ENCODE results near the gene ZNF678. TPM values are rescaled to one million over a fixed set of nuclear protein-coding genes. Genes with fewer than 3 reads are reported as not detected.
"Not testable (repeated sequence)": the region's sequence is repeated elsewhere in the genome, so short reads cannot be mapped to it uniquely, and the experiment has no call there.

Gene ZNF678
- total and polyA plus RNA-seq, 4 donors = 9.5 to 55.2 (median 22.6) TPM

DNA sequence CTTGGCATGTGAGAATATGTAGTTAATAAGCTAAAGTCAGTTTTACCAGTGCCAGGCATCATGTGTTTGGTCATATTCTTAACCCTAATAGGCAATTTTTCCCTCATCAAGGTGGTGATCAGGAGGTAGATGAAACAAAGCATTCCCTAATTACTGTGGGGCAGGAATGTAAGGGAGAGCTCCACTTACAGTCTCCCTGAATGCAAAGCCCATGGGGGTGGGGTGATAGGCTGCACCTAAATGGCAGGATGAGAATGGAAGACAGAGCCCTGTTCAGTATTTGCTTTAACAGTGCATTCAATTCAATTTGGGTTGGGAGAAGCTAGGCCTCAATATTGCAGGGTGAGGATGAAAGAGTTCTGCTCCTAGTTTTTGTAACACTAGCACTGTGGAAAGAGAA, 23.4 kb downstream of the ZNF678 start:
- DNase-seq (ENCODE audit: low read depth in 4 of 6, low spot score in 6 of 6) = no peak
- Histone ChIP-seq H3K4me1 (ENCODE audit: control insufficient read depth, insufficient read depth, low read length) (no peaks in the 10 kb centered on the region), H3K27me3 (ENCODE audit: control insufficient read depth, insufficient read depth, low read length) (no peaks in the 10 kb centered on the region), H3K9me3 (ENCODE audit: control insufficient read depth, insufficient read depth, low read length) (peaks cover 5% of the 10 kb centered on the region), H3K27ac (ENCODE audit: low read depth, low read length) (no peak overlapping the region), H3K4me3 (ENCODE audit: low read depth, low read length) (no peak overlapping the region), H3K36me3 (ENCODE audit: control insufficient read depth, insufficient read depth, low read length) (no peaks in the 10 kb centered on the region)

- Histone ChIP-seq H3K36me3 (ENCODE audit: control insufficient read depth, insufficient read depth, low read length) (no peaks in the 10 kb centered on the region), H3K4me1 (ENCODE audit: control insufficient read depth, insufficient read depth, low read length) (no peaks in the 10 kb centered on the region), H3K27me3 (ENCODE audit: control insufficient read depth, insufficient read depth, low read length) (no peaks in the 10 kb centered on the region), H3K4me3 (ENCODE audit: low read depth, low read length) (no peak overlapping the region), H3K27ac (ENCODE audit: low read depth, low read length) (no peak overlapping the region), H3K9me3 (ENCODE audit: control insufficient read depth, insufficient read depth, low read length) (peaks cover 5% of the 10 kb centered on the region)
- WGBS (ENCODE audit: insufficient coverage) = no CpG with 5 or more reads among the region's 1 CpG
- DNase-seq (ENCODE audit: low read depth in 4 of 6, low spot score in 6 of 6) = no peak
These were observed 24.6 kb downstream of the ZNF678 start for GRCh38 chr1:227587968-227588367.

DNA sequence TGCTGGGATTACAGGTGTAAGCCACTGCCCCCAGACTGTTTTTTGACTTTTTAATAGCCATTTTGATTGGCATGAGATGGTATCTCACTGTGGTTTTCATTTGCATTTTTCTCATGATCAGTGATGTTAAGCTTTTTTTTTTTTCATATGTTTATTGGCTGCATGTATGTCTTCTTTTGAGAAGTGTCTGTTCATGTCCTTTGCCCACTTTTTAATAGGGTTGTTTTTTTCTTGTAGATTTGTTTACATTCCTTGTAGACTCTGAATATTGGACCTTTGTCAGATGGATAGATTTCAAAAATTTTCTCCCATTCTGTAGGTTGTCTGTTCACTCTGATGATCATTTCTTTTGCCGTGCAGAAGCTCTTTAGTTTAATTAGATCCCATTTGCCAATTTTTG, 25.4 kb downstream of the ZNF678 start:
- H3K4me3 ChIP-seq (ENCODE audit: low read depth, low read length); H3K4me1 ChIP-seq (ENCODE audit: control insufficient read depth, insufficient read depth, low read length); H3K27me3 ChIP-seq (ENCODE audit: control insufficient read depth, insufficient read depth, low read length); H3K27ac ChIP-seq (ENCODE audit: low read depth, low read length); H3K36me3 ChIP-seq (ENCODE audit: control insufficient read depth, insufficient read depth, low read length); DNase-seq (ENCODE audit: low read depth in 4 of 6, low spot score in 6 of 6); H3K9me3 ChIP-seq (ENCODE audit: control insufficient read depth, insufficient read depth, low read length): not testable (repeated sequence)
- no CpG with 5 or more reads among the region's 1 CpG for WGBS (ENCODE audit: insufficient coverage)

DNA sequence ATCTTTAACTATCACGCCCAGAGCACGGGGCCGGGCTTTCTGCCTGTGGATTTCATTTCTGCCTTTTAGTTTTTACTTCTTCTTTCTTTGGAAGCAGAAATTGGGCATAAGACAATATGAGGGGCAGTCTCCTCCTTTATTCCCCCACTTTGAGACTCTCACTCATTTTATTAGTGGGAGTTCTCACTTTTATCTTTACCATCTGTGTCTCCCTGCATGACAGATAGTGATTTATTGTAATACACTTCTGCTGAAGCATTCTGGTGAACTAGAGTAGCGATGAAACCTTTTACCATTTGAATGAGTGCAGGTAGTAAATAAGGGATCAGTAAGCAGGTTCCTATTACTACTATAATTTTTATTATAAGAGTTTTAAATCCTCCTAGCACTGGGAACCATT, 26.4 kb downstream of the ZNF678 start:
- DNase-seq (ENCODE audit: low read depth in 4 of 6, low spot score in 6 of 6); H3K4me3 ChIP-seq (ENCODE audit: low read depth, low read length); H3K27me3 ChIP-seq (ENCODE audit: control insufficient read depth, insufficient read depth, low read length); H3K36me3 ChIP-seq (ENCODE audit: control insufficient read depth, insufficient read depth, low read length); H3K9me3 ChIP-seq (ENCODE audit: control insufficient read depth, insufficient read depth, low read length); H3K27ac ChIP-seq (ENCODE audit: low read depth, low read length); H3K4me1 ChIP-seq (ENCODE audit: control insufficient read depth, insufficient read depth, low read length): not testable (repeated sequence)
- WGBS (ENCODE audit: insufficient coverage) = no CpG with 5 or more reads among the region's 4 CpGs

DNA sequence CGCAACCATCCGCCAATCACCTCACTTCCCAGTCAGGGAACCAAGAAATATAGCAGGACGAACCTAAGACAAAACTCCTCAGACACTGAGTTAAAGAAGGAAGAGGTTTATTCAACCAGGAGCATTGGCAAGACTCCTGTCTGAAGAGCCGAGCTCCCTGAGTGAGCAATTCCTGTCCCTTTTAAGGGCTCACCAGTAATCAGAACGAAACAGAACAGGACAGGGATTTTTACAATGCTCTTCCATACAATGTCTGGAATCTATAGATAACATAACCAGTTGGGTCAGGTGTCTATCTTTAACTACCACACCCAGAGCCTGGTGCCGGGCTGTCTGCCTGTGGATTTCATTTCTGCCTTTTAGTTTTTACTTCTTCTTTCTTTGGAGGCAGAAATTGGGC, 32.9 kb downstream of the ZNF678 start:
- H3K36me3 ChIP-seq (ENCODE audit: control insufficient read depth, insufficient read depth, low read length); H3K4me3 ChIP-seq (ENCODE audit: low read depth, low read length); DNase-seq (ENCODE audit: low read depth in 4 of 6, low spot score in 6 of 6); H3K4me1 ChIP-seq (ENCODE audit: control insufficient read depth, insufficient read depth, low read length); H3K27me3 ChIP-seq (ENCODE audit: control insufficient read depth, insufficient read depth, low read length); H3K27ac ChIP-seq (ENCODE audit: low read depth, low read length): not testable (repeated sequence)
- peaks cover 13% of the 10 kb centered on the region for H3K9me3 ChIP-seq (ENCODE audit: control insufficient read depth, insufficient read depth, low read length)
- 97% methylated on average over 5 of the region's 6 CpGs for WGBS (ENCODE audit: insufficient coverage)

- H3K36me3 ChIP-seq (ENCODE audit: control insufficient read depth, insufficient read depth, low read length) = no peaks in the 10 kb centered on the region
- H3K27me3 ChIP-seq (ENCODE audit: control insufficient read depth, insufficient read depth, low read length) = no peaks in the 10 kb centered on the region
- H3K27ac ChIP-seq (ENCODE audit: low read depth, low read length) = no peak overlapping the region
- 100% methylated on average over 2 of the region's 3 CpGs for WGBS (ENCODE audit: insufficient coverage)
- DNase-seq (ENCODE audit: low read depth in 4 of 6, low spot score in 6 of 6) = no peak
- H3K4me1 ChIP-seq (ENCODE audit: control insufficient read depth, insufficient read depth, low read length) = no peaks in the 10 kb centered on the region
- no peak overlapping the region for H3K4me3 ChIP-seq (ENCODE audit: low read depth, low read length)
- peaks cover 15% of the 10 kb centered on the region for H3K9me3 ChIP-seq (ENCODE audit: control insufficient read depth, insufficient read depth, low read length)
These were observed 40.0 kb downstream of the ZNF678 start for GRCh38 chr1:227603327-227603726.

DNA sequence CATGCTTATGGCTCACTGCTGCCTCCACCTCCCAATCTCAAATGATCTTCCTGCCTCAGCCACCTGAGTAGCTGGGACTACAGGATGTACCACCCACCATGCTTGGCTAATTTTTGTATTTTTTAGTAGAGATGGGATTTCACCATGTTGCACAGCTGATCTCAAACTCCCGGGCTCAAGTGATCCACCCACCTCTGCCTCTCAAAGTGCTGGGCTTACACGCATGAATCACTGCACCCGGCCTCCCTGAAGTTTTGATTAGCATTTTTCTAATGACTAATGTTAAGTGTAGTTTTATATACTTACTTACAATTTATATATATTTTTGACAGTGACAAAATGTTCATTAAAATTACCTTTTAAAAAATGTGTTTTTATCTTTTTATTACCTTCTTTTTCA, 41.1 kb downstream of the ZNF678 start:
- no peak for DNase-seq (ENCODE audit: low read depth in 4 of 6, low spot score in 6 of 6)
- no CpG with 5 or more reads among the region's 3 CpGs for WGBS (ENCODE audit: insufficient coverage)
- Histone ChIP-seq H3K36me3 (ENCODE audit: control insufficient read depth, insufficient read depth, low read length) (no peaks in the 10 kb centered on the region), H3K4me3 (ENCODE audit: low read depth, low read length) (no peak overlapping the region), H3K9me3 (ENCODE audit: control insufficient read depth, insufficient read depth, low read length) (peaks cover 14% of the 10 kb centered on the region), H3K27me3 (ENCODE audit: control insufficient read depth, insufficient read depth, low read length) (no peaks in the 10 kb centered on the region), H3K4me1 (ENCODE audit: control insufficient read depth, insufficient read depth, low read length) (no peaks in the 10 kb centered on the region), H3K27ac (ENCODE audit: low read depth, low read length) (no peak overlapping the region)

GRCh38 chr1:227606271-227606670, 42.9 kb downstream of the ZNF678 start:
- not testable (repeated sequence) for H3K4me1 ChIP-seq (ENCODE audit: control insufficient read depth, insufficient read depth, low read length); H3K4me3 ChIP-seq (ENCODE audit: low read depth, low read length); DNase-seq (ENCODE audit: low read depth in 4 of 6, low spot score in 6 of 6); H3K27me3 ChIP-seq (ENCODE audit: control insufficient read depth, insufficient read depth, low read length); H3K36me3 ChIP-seq (ENCODE audit: control insufficient read depth, insufficient read depth, low read length); H3K27ac ChIP-seq (ENCODE audit: low read depth, low read length)
- H3K9me3 ChIP-seq (ENCODE audit: control insufficient read depth, insufficient read depth, low read length) = peaks cover 11% of the 10 kb centered on the region
- 93% methylated on average over 3 of the region's 9 CpGs for WGBS (ENCODE audit: insufficient coverage)

GRCh38 chr1:227607336-227607898, 44.1 kb downstream of the ZNF678 start:
- Histone ChIP-seq H3K4me3 (ENCODE audit: low read depth, low read length) (no peak overlapping the region), H3K27ac (ENCODE audit: low read depth, low read length) (no peak overlapping the region), H3K27me3 (ENCODE audit: control insufficient read depth, insufficient read depth, low read length) (no peaks in the 10 kb centered on the region), H3K9me3 (ENCODE audit: control insufficient read depth, insufficient read depth, low read length) (peaks cover 11% of the 10 kb centered on the region), H3K4me1 (ENCODE audit: control insufficient read depth, insufficient read depth, low read length) (no peaks in the 10 kb centered on the region), H3K36me3 (ENCODE audit: control insufficient read depth, insufficient read depth, low read length) (no peaks in the 10 kb centered on the region)
- no CpG with 5 or more reads among the region's 3 CpGs for WGBS (ENCODE audit: insufficient coverage)
- DNase-seq (ENCODE audit: low read depth in 4 of 6, low spot score in 6 of 6) = no peak

DNA sequence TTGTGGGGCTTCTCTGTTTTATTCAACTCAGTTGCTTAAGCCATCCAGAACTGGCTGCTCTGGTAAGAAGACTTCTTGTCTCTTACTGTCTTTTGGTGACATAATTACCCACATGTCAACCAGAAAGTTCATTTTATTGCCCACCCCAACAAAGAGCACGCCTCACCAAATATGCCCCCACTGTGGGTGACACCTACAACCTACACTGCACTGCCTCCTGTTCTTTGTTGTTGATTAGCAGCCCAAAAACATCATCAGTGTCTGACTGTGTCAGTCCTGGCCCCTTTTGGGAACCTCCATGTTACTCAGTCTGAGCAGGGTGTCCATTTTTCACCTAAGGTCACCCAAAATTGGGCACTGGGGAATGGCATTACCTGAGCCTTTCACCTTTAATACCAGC, 49.3 kb downstream of the ZNF678 start:
- no peaks in the 10 kb centered on the region for H3K4me1 ChIP-seq (ENCODE audit: control insufficient read depth, insufficient read depth, low read length)
- WGBS (ENCODE audit: insufficient coverage) = 100% methylated on average over 1 of the region's 1 CpG
- no peak for DNase-seq (ENCODE audit: low read depth in 4 of 6, low spot score in 6 of 6)
- no peaks in the 10 kb centered on the region for H3K36me3 ChIP-seq (ENCODE audit: control insufficient read depth, insufficient read depth, low read length)
- H3K27me3 ChIP-seq (ENCODE audit: control insufficient read depth, insufficient read depth, low read length) = no peaks in the 10 kb centered on the region
- H3K27ac ChIP-seq (ENCODE audit: low read depth, low read length) = no peak overlapping the region
- H3K4me3 ChIP-seq (ENCODE audit: low read depth, low read length) = no peak overlapping the region
- peaks cover 10% of the 10 kb centered on the region for H3K9me3 ChIP-seq (ENCODE audit: control insufficient read depth, insufficient read depth, low read length)
